ENCODE data around the gene HMGA1.
"Not testable (repeated sequence)": the region's sequence is repeated elsewhere in the genome, so short reads cannot be mapped to it uniquely, and the experiment has no call there.

The HMGA1 gene

DNA sequence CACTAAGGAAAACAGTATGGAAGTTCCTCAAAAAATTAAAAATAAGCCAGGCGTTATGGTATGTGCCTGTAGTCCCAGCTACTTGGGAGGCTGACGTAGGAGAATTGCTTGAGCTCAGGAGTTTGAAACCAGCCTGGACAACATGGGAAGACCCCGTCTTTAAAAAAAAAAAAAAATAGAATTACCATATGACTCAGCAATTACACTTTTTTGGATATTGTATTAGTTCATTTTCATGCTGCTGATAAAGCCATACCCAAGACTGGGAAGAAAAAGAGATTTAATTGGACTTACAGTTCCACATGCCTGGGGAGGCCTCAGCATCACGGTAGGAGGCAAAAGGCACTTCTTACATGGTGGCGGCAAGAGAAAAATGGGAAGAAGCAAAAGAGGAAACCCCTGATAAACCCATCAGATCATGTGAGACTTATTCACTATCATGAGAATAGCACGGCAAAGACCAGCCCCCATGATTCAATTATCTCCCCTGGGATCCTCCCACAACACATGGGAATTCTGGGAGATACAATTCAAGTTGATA, 22.9 kb downstream of the HMGA1 start:
- DNase-seq (ENCODE audit: extremely low read depth in 1 of 2, low read depth in 1 of 2): no peak

DNA sequence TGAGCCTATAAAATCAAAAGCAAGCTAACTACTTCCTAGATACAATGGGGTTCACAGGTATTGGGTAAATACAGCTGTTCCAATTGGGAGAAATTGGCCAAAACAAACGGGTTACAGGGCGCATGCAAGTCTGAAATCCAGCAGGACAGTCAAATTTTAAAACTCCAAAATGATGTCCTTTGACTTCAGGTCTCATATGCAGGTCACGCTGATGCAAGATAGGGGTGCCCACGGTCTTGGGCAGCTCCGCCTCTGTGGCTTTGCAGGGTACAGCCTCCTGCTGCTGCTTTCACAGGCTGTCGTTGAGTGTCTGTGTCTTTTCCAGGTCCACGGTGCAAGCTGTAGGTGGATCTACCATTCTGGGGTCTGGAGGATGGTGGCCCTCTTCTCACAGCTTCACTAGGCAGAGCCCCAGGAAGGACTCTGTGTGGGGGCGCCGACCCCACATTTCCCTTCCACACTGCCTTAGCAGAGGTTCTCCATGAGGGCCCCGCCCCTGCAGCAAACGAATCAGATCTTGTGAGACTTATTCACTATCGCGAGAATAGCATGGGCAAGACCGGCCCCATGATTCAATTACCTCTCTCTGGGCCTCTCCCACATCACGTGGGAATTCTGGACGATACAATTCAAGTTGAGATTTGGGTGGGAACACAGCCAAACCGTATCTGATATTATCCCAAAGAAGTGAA, 24.0 kb downstream of the HMGA1 start:
- no peak for DNase-seq (ENCODE audit: extremely low read depth in 1 of 2, low read depth in 1 of 2)

GRCh38 chr6:34263484-34263883, 26.8 kb downstream of the HMGA1 start:
- DNase-seq (ENCODE audit: extremely low read depth in 1 of 2, low read depth in 1 of 2): not testable (repeated sequence)

DNA sequence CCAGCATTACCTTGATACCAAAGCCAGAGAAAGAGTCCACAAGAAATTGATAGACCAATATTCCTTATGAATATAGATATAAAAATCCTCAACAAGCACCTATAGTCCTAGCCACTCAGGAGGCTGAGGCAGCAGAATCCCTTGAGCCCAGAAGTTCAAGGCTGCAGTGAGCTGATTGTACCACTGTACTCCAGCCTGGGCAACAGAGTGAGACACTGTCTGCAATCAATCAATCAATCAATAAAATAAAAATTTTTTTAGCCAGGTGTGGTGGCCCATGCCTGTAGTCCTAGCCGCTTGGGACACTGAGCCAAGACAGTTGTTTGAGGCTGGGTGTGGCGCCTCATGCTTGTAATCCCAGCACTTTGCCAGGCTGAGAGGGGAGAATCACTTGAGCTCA, 31.1 kb downstream of the HMGA1 start:
- no peak for DNase-seq (ENCODE audit: extremely low read depth in 1 of 2, low read depth in 1 of 2)

GRCh38 chr6:34269132-34269531, 32.5 kb downstream of the HMGA1 start:
- not testable (repeated sequence) for DNase-seq (ENCODE audit: extremely low read depth in 1 of 2, low read depth in 1 of 2)

GRCh38 chr6:34269658-34270341, 33.1 kb downstream of the HMGA1 start:
- not testable (repeated sequence) for DNase-seq (ENCODE audit: extremely low read depth in 1 of 2, low read depth in 1 of 2)

- no peak for DNase-seq (ENCODE audit: extremely low read depth in 1 of 2, low read depth in 1 of 2)
Observed at GRCh38 chr6:34272013-34272926, 35.6 kb downstream of the HMGA1 start.

DNA sequence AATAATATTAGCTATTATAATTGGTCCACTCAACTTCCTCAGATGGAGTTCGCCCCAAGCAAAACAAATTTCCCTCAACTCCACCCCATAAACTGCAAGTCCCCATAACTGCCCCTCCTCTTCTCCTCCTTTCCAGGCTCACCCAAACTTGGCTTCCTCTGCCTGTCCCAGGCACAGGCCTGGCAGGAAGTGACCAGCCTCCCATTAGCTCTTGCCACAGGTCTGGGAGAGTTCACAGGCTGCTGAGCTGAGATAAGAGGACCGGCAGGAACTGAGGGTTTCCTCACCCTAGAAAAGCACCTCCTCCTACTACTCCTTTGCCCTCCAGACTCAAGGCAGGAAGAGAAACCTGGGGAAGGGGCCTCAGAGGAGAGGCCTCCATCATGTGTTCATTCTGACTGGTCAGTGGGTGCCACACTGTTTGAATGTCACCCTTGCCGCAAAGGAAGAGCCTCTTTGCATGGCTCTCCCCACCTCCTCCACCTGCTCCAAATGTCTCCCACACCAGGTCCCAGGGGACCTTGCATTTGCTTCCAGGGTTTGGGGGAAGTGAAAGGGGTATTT, 36.7 kb downstream of the HMGA1 start:
- DNase-seq (ENCODE audit: extremely low read depth in 1 of 2, low read depth in 1 of 2): no peak

- no peak for DNase-seq (ENCODE audit: extremely low read depth in 1 of 2, low read depth in 1 of 2)
Observed at GRCh38 chr6:34274129-34274528, 37.5 kb downstream of the HMGA1 start.

GRCh38 chr6:34275128-34275804, 38.6 kb downstream of the HMGA1 start:
- no peak for DNase-seq (ENCODE audit: extremely low read depth in 1 of 2, low read depth in 1 of 2)

GRCh38 chr6:34276191-34276590, 39.5 kb downstream of the HMGA1 start:
- no peak for DNase-seq (ENCODE audit: extremely low read depth in 1 of 2, low read depth in 1 of 2)

GRCh38 chr6:34276881-34277762, 40.4 kb downstream of the HMGA1 start:
- no peak for DNase-seq (ENCODE audit: extremely low read depth in 1 of 2, low read depth in 1 of 2)

GRCh38 chr6:34277763-34278112, 41.1 kb downstream of the HMGA1 start:
- DNase-seq (ENCODE audit: extremely low read depth in 1 of 2, low read depth in 1 of 2): no peak

- DNase-seq (ENCODE audit: extremely low read depth in 1 of 2, low read depth in 1 of 2): no peak
Observed at GRCh38 chr6:34278833-34279232, 42.2 kb downstream of the HMGA1 start.

GRCh38 chr6:34280216-34280615, 43.5 kb downstream of the HMGA1 start:
- DNase-seq (ENCODE audit: extremely low read depth in 1 of 2, low read depth in 1 of 2): no peak

- no peak for DNase-seq (ENCODE audit: extremely low read depth in 1 of 2, low read depth in 1 of 2)
Observed at GRCh38 chr6:34281702-34282334, 45.1 kb downstream of the HMGA1 start.

DNA sequence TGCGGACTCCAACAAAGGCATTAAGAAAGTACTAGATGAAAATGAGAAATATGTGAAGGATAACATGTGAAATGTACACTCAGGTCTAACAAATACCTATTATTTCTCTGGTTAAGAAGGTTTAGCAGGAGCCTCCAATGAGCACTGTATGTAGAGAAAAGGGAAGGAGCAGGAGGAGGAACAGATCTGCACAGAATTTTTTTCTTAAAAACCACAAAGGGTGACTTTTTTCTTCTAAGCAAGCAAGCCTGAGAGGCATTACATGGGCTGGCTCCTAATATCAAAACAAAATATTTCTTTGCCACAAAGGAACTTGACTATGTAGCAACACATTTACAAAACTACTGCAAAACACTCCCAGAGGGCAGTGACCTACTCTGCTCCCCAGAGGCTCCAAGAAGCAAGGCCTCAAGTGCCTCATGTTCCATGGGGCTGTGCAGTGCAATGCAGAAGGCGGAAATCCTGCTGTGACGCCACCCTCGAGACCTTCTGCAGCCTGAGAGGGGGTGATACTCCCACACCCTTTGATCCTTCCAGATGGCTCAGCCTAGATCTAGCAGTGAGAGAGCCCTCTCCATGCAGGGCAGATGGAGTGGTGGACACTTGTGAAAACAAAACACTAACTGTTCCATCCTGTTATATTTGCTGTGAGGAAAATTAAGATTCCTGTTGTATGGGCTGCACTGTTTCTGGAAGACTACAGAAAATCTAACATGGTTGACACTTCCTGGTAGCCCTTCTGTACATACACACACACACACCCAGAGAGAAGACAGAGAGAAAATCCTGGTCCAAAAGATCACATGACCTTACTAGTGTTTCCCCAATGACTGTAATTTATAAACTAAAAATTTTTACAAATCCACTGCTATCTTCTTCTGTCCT, 48.1 kb downstream of the HMGA1 start:
- no peak for DNase-seq (ENCODE audit: extremely low read depth in 1 of 2, low read depth in 1 of 2)
